ENCODE measurements around the gene FBP2.

The FBP2 gene

GRCh38 chr9:94554078-94554438, 39.6 kb downstream of the FBP2 start:
- TF ChIP-seq EGR1 (IDR thresholded peaks at IDR 0.05): no peak
- TF ChIP-seq TEAD4 (IDR thresholded peaks at IDR 0.05): no peak
- no peak for TF ChIP-seq RAD21 (IDR thresholded peaks at IDR 0.05; ENCODE audit: low read depth)
- no peak for TF ChIP-seq NFIC (IDR thresholded peaks at IDR 0.05)
- TF ChIP-seq ZBTB7A (IDR thresholded peaks at IDR 0.05; ENCODE audit: low read depth): no peak
- TF ChIP-seq TCF12 (IDR thresholded peaks at IDR 0.05; ENCODE audit: low read depth): no peak
- TF ChIP-seq EP300 (IDR thresholded peaks at IDR 0.05; ENCODE audit: borderline replicate concordance): no peak
- TF ChIP-seq MAX (IDR thresholded peaks at IDR 0.05): no peak
- no peak for TF ChIP-seq YY1 (IDR thresholded peaks at IDR 0.05; ENCODE audit: low read depth)
- no peak for TF ChIP-seq USF1 (IDR thresholded peaks at IDR 0.05)
- no peak for TF ChIP-seq FOXM1 (IDR thresholded peaks at IDR 0.05; ENCODE audit: borderline replicate concordance, low read depth)
- no peak for TF ChIP-seq TAF1 (IDR thresholded peaks at IDR 0.05; ENCODE audit: low read depth)
- TF ChIP-seq CEBPB (IDR thresholded peaks at IDR 0.05): no peak

- TF ChIP-seq USF1 (IDR thresholded peaks at IDR 0.05) (no peak), MAX (IDR thresholded peaks at IDR 0.05) (no peak), TEAD4 (IDR thresholded peaks at IDR 0.05) (no peak), RAD21 (IDR thresholded peaks at IDR 0.05; ENCODE audit: low read depth) (no peak), TAF1 (IDR thresholded peaks at IDR 0.05; ENCODE audit: low read depth) (no peak), REST (IDR thresholded peaks at IDR 0.05; ENCODE audit: low read depth) (no peak), EGR1 (IDR thresholded peaks at IDR 0.05) (no peak), FOXM1 (IDR thresholded peaks at IDR 0.05; ENCODE audit: borderline replicate concordance, low read depth) (no peak), CEBPB (IDR thresholded peaks at IDR 0.05) (no peak), TCF12 (IDR thresholded peaks at IDR 0.05; ENCODE audit: low read depth) (no peak), NFIC (IDR thresholded peaks at IDR 0.05) (no peak), YY1 (IDR thresholded peaks at IDR 0.05; ENCODE audit: low read depth) (no peak), CREB1 (IDR thresholded peaks at IDR 0.05; ENCODE audit: low read depth) (no peak), ZBTB7A (IDR thresholded peaks at IDR 0.05; ENCODE audit: low read depth) (no peak), EP300 (IDR thresholded peaks at IDR 0.05; ENCODE audit: borderline replicate concordance) (no peak)
Measured at GRCh38 chr9:94553029-94553938, 40.3 kb downstream of the FBP2 start.

- TF ChIP-seq USF1 (IDR thresholded peaks at IDR 0.05) (no peak), EP300 (IDR thresholded peaks at IDR 0.05; ENCODE audit: borderline replicate concordance) (no peak), REST (IDR thresholded peaks at IDR 0.05; ENCODE audit: low read depth) (no peak), NFIC (IDR thresholded peaks at IDR 0.05) (no peak)
Measured at GRCh38 chr9:94545940-94546339, 47.7 kb downstream of the FBP2 start.

- TF ChIP-seq TEAD4 (IDR thresholded peaks at IDR 0.05) (no peak), USF1 (IDR thresholded peaks at IDR 0.05) (no peak), RAD21 (IDR thresholded peaks at IDR 0.05; ENCODE audit: low read depth) (no peak), CREB1 (IDR thresholded peaks at IDR 0.05; ENCODE audit: low read depth) (no peak), EP300 (IDR thresholded peaks at IDR 0.05; ENCODE audit: borderline replicate concordance) (no peak), YY1 (IDR thresholded peaks at IDR 0.05; ENCODE audit: low read depth) (no peak), TCF12 (IDR thresholded peaks at IDR 0.05; ENCODE audit: low read depth) (no peak), ZBTB7A (IDR thresholded peaks at IDR 0.05; ENCODE audit: low read depth) (no peak), REST (IDR thresholded peaks at IDR 0.05; ENCODE audit: low read depth) (no peak), MAX (IDR thresholded peaks at IDR 0.05) (no peak), CEBPB (IDR thresholded peaks at IDR 0.05) (no peak), EGR1 (IDR thresholded peaks at IDR 0.05) (no peak), FOXM1 (IDR thresholded peaks at IDR 0.05; ENCODE audit: borderline replicate concordance, low read depth) (no peak), TAF1 (IDR thresholded peaks at IDR 0.05; ENCODE audit: low read depth) (no peak), NFIC (IDR thresholded peaks at IDR 0.05) (no peak)
Measured at GRCh38 chr9:94538908-94539307, 54.7 kb downstream of the FBP2 start.
